Astrocyte (in vitro differentiated cells and primary cell): Measurements from ENCODE around the gene ADAM20. TPM values are rescaled to one million over a fixed set of nuclear protein-coding genes. Genes with fewer than 3 reads are reported as not detected.
A peak's percentile ranks its signal among the peaks of the same experiment; 100 is the strongest.

ENCODE experiments used
- DNase-seq: peaks from one replicate; pipeline ENCODE4 v3.0.0-alpha.2; 2010; ENCODE audit warnings: low read depth
- FAIRE-seq: peaks from 2 replicates; lab custom pipeline; 2011; peaks lifted over from hg19 to GRCh38; lab: Jason Lieb, UNC
- H2AFZ ChIP-seq: 2 replicates; pipeline ENCODE4 v1.6.0; 2012; ENCODE audit warnings: low read depth, low read length, inconsistent platforms
- H3K27ac ChIP-seq: 2 replicates; pipeline ENCODE4 v1.5.1; 2011; ENCODE audit warnings: low read depth, low read length, inconsistent platforms
- H3K27me3 ChIP-seq: 2 replicates; pipeline ENCODE4 v1.6.0; 2011; ENCODE audit warnings: low read length, inconsistent platforms; ENCODE audit not compliant: insufficient read depth
- H3K36me3 ChIP-seq: 2 replicates; pipeline ENCODE4 v1.5.1; 2011; ENCODE audit warnings: low read length, inconsistent platforms; ENCODE audit not compliant: insufficient read depth
- H3K4me1 ChIP-seq: 2 replicates; pipeline ENCODE4 v1.5.1; 2011; ENCODE audit warnings: low read length, inconsistent platforms; ENCODE audit not compliant: insufficient read depth
- H3K4me2 ChIP-seq: 2 replicates; pipeline ENCODE4 v1.6.0; 2012; ENCODE audit warnings: low read length, inconsistent platforms
- H3K4me3 ChIP-seq: 2 replicates; pipeline ENCODE4 v1.5.1; 2011; ENCODE audit warnings: low read depth, mild to moderate bottlenecking, low read length, inconsistent platforms; ENCODE audit not compliant: insufficient read depth
- H3K79me2 ChIP-seq: 2 replicates; pipeline ENCODE4 v1.6.0; 2012; ENCODE audit warnings: mild to moderate bottlenecking, low read length, inconsistent platforms; ENCODE audit not compliant: insufficient read depth
- H3K9ac ChIP-seq: 2 replicates; pipeline ENCODE4 v1.6.0; 2012; ENCODE audit warnings: mild to moderate bottlenecking, low read length, inconsistent platforms
- H3K9me3 ChIP-seq: 2 replicates; pipeline ENCODE4 v1.5.1; 2012; ENCODE audit warnings: low read depth, mild to moderate bottlenecking, low read length, inconsistent platforms; ENCODE audit not compliant: insufficient read depth
- H4K20me1 ChIP-seq: 2 replicates; pipeline ENCODE4 v1.6.0; 2012; ENCODE audit warnings: low read length, inconsistent platforms; ENCODE audit not compliant: insufficient read depth
- H3K27ac Mint-ChIP-seq: one replicate; pipeline ENCODE4 v1.8.0; 2021; ENCODE audit warnings: mild to moderate bottlenecking, mixed read lengths; ENCODE audit not compliant: unreplicated experiment
- H3K27me3 Mint-ChIP-seq: one replicate; pipeline ENCODE4 v1.8.0; 2021; ENCODE audit warnings: low read depth, mixed read lengths; ENCODE audit not compliant: unreplicated experiment
- H3K36me3 Mint-ChIP-seq: one replicate; pipeline ENCODE4 v1.8.0; 2021; ENCODE audit warnings: low read depth, mixed read lengths; ENCODE audit not compliant: unreplicated experiment
- H3K4me1 Mint-ChIP-seq: one replicate; pipeline ENCODE4 v1.8.0; 2021; ENCODE audit warnings: low read depth, mixed read lengths; ENCODE audit not compliant: unreplicated experiment
- H3K4me3 Mint-ChIP-seq: one replicate; pipeline ENCODE4 v1.8.0; 2021; ENCODE audit warnings: mild to moderate bottlenecking, moderate library complexity, mixed read lengths; ENCODE audit not compliant: unreplicated experiment
- H3K9me3 Mint-ChIP-seq: one replicate; pipeline ENCODE4 v1.8.0; 2021; ENCODE audit warnings: mild to moderate bottlenecking, mixed read lengths; ENCODE audit not compliant: unreplicated experiment
- EZH2 ChIP-seq: IDR thresholded peaks from 2 replicates; pipeline ENCODE4 v1.6.1; 2012; ENCODE audit warnings: mild to moderate bottlenecking, low read length, inconsistent platforms; ENCODE audit not compliant: insufficient read depth
- total RNA-seq: library from RNA; stranded (reverse); gene quantifications from 2 replicates; pipeline ENCODE4 v1.2.1, GENCODE V29; 2021
- TF ChIP-seq, protein P1 (sequence below): IDR thresholded peaks from 2 replicates; pipeline ENCODE4 v1.5.1; 2011; ENCODE audit warnings: low read depth, mild to moderate bottlenecking, inconsistent platforms, low read length, moderate library complexity; ENCODE audit not compliant: insufficient read depth

Gene ADAM20
- total RNA-seq, 1 donor from 2014 or later, result 0.95 TPM

DNA sequence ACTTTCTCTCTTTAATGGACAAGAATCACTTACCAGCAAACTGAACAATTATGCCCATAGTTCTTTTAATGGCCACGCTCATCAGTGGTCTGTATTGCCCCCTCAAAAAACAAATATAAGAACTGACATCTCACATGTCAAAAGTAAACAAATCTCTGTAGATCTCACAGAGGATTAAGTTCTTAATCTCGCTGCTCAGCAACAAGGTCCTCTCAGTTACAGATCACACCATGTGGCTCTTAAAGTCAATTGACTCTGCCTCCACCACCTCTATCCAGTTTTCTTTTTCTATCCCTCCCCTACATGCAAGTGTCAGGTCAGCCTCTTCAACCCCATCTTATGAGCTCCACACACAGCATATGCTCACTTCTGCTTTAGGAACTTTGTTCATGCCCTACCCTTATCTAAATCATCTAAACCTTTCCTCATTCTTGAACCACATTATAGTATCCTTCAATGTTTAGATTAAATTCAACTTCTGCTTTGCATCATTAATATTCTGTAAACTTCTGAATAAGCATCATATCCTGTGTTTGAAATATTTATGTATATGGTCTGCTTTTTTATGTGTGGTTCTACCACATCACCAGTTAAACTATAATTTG lies 7.2 kb downstream of the ADAM20 start:
- Histone ChIP-seq H2AFZ (no peak overlapping the region), H3K4me3 (no peak overlapping the region), H4K20me1 (no peaks in the 10 kb centered on the region), H3K4me2 (no peak overlapping the region), H3K9ac (no peak overlapping the region), H3K79me2 (no peaks in the 10 kb centered on the region), H3K27ac (no peak overlapping the region), H3K36me3 (no peaks in the 10 kb centered on the region), H3K4me1 (no peaks in the 10 kb centered on the region), H3K9me3 (no peaks in the 10 kb centered on the region), H3K27me3 (no peaks in the 10 kb centered on the region)
- no peak for FAIRE-seq
- TF ChIP-seq, protein P1, sequence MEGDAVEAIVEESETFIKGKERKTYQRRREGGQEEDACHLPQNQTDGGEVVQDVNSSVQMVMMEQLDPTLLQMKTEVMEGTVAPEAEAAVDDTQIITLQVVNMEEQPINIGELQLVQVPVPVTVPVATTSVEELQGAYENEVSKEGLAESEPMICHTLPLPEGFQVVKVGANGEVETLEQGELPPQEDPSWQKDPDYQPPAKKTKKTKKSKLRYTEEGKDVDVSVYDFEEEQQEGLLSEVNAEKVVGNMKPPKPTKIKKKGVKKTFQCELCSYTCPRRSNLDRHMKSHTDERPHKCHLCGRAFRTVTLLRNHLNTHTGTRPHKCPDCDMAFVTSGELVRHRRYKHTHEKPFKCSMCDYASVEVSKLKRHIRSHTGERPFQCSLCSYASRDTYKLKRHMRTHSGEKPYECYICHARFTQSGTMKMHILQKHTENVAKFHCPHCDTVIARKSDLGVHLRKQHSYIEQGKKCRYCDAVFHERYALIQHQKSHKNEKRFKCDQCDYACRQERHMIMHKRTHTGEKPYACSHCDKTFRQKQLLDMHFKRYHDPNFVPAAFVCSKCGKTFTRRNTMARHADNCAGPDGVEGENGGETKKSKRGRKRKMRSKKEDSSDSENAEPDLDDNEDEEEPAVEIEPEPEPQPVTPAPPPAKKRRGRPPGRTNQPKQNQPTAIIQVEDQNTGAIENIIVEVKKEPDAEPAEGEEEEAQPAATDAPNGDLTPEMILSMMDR, result no peak
- no peak for TF ChIP-seq EZH2
- Mint-ChIP-seq H3K36me3 (peaks cover 9% of the 10 kb centered on the region), H3K27ac (peak overlapping the region; percentile 6), H3K9me3 (peaks cover 3% of the 10 kb centered on the region), H3K27me3 (no peaks in the 10 kb centered on the region), H3K4me1 (no peaks in the 10 kb centered on the region), H3K4me3 (no peak overlapping the region)
- DNase-seq, result no peak

DNA sequence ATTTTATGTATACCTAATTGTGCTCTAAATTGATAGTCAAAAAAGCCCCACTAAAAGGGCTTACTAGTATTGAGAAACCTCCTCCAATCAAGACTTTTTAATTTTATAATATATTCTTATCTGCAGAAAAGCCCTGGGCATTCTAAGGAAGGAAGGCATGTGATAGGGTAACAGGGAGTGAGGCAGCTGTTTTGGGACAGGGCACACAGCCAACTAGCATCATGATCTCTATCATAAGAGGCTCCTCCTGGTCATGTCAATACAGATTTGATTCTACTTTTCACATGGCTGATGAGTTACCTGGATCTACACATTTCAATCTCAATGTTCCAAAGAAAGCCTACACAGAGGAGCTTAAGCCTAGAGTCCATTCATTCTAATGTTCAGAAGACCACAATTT lies 9.1 kb downstream of the ADAM20 start:
- no peak overlapping the region for H3K9ac ChIP-seq
- Mint-ChIP-seq H3K36me3 (peaks cover 15% of the 10 kb centered on the region), H3K4me3 (no peak overlapping the region), H3K9me3 (peaks cover 10% of the 10 kb centered on the region), H3K27me3 (no peaks in the 10 kb centered on the region), H3K27ac (no peak overlapping the region), H3K4me1 (no peaks in the 10 kb centered on the region)
- no peak overlapping the region for H3K4me2 ChIP-seq
- no peak for DNase-seq
- H4K20me1 ChIP-seq, result no peaks in the 10 kb centered on the region
- no peak overlapping the region for H2AFZ ChIP-seq
- H3K4me1 ChIP-seq, result no peaks in the 10 kb centered on the region
- TF ChIP-seq, protein P1, result no peak
- TF ChIP-seq EZH2, result no peak
- H3K36me3 ChIP-seq, result no peaks in the 10 kb centered on the region
- peaks cover 1% of the 10 kb centered on the region for H3K9me3 ChIP-seq
- no peaks in the 10 kb centered on the region for H3K27me3 ChIP-seq
- no peak overlapping the region for H3K27ac ChIP-seq
- no peak for FAIRE-seq
- no peaks in the 10 kb centered on the region for H3K79me2 ChIP-seq
- no peak overlapping the region for H3K4me3 ChIP-seq

DNA sequence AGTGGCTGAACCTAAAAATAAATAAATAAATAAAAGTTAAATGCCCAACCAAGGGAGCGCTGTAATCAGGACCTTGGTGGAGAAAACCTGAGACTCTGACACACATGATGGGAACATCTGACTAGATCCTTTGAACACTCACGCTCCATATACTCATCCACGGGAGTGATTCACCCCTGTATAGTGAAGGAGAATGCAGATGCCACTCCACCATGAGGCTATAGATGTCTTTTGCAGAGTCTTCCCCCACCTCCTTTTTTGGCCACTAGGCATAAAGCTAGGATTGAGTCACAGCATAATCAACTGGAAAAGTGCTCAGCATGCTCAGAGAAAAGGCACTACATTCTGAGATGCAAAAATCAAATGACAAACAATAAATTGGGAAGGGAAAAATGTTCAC lies 19.0 kb downstream of the ADAM20 start:
- Histone ChIP-seq H3K4me3 (no peak overlapping the region), H3K9me3 (peaks cover 4% of the 10 kb centered on the region), H3K9ac (no peak overlapping the region), H3K79me2 (no peaks in the 10 kb centered on the region), H2AFZ (no peak overlapping the region), H4K20me1 (no peaks in the 10 kb centered on the region), H3K27ac (no peak overlapping the region), H3K4me1 (no peaks in the 10 kb centered on the region), H3K27me3 (no peaks in the 10 kb centered on the region), H3K4me2 (no peak overlapping the region), H3K36me3 (no peaks in the 10 kb centered on the region)
- TF ChIP-seq, protein P1, result no peak
- no peak for TF ChIP-seq EZH2
- Mint-ChIP-seq H3K9me3 (peaks cover 20% of the 10 kb centered on the region), H3K4me1 (peaks cover 12% of the 10 kb centered on the region), H3K27me3 (no peaks in the 10 kb centered on the region), H3K27ac (no peak overlapping the region), H3K4me3 (no peak overlapping the region), H3K36me3 (peaks cover 20% of the 10 kb centered on the region)
- FAIRE-seq (no peak), DNase-seq (no peak)
